Loucy (cell line): ENCODE results near the gene DISC1.

ENCODE experiments used
- EZH2phosphoT487 ChIP-seq: fragments of 200-600 bp; IDR thresholded peaks from 2 replicates; pipeline ENCODE4 v1.6.1; 2018; ENCODE audit warnings: antibody characterized with exemption, mild to moderate bottlenecking, moderate library complexity, borderline replicate concordance
- TF ChIP-seq, protein P1 (sequence below): fragments of 200-600 bp; sonication (generic); conservative IDR thresholded peaks from 2 replicates; pipeline ENCODE4 v1.5.1; 2014; ENCODE audit warnings: mild to moderate bottlenecking, antibody characterized with exemption, low read length

DNA sequence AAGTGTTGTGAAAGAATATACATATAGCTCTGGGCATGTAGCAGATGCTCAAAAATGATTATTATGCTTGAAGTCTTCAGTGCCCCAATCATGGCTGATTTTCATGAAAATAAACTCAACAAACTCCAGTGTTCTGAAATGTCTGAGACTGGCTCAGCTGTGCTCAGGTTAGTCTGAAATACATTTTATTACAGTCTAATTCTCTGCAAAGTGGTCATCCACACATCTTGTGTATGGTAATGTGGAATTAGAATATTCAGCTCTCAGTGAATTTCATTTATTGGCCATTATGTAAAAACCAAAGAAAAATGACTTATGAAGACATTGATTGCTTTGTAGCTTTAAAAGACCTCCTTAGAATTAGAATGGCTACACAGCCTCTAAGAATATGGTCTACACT is 109.9 kb downstream of the DISC1 start:
- TF ChIP-seq, protein P1, sequence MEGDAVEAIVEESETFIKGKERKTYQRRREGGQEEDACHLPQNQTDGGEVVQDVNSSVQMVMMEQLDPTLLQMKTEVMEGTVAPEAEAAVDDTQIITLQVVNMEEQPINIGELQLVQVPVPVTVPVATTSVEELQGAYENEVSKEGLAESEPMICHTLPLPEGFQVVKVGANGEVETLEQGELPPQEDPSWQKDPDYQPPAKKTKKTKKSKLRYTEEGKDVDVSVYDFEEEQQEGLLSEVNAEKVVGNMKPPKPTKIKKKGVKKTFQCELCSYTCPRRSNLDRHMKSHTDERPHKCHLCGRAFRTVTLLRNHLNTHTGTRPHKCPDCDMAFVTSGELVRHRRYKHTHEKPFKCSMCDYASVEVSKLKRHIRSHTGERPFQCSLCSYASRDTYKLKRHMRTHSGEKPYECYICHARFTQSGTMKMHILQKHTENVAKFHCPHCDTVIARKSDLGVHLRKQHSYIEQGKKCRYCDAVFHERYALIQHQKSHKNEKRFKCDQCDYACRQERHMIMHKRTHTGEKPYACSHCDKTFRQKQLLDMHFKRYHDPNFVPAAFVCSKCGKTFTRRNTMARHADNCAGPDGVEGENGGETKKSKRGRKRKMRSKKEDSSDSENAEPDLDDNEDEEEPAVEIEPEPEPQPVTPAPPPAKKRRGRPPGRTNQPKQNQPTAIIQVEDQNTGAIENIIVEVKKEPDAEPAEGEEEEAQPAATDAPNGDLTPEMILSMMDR, result no peak
- no peak for TF ChIP-seq EZH2phosphoT487
